ENCODE measurements around the gene ZMIZ1. TPM values are rescaled to one million over a fixed set of nuclear protein-coding genes. Genes with fewer than 3 reads are reported as not detected.

ZMIZ1 gene
- total RNA-seq, 1 experiment from 2014 or later, result 27.5 TPM

GRCh38 chr10:79243181-79244067 is 174.7 kb downstream of the ZMIZ1 start:
- no peak for DNase-seq (ENCODE audit: low spot score)

DNA sequence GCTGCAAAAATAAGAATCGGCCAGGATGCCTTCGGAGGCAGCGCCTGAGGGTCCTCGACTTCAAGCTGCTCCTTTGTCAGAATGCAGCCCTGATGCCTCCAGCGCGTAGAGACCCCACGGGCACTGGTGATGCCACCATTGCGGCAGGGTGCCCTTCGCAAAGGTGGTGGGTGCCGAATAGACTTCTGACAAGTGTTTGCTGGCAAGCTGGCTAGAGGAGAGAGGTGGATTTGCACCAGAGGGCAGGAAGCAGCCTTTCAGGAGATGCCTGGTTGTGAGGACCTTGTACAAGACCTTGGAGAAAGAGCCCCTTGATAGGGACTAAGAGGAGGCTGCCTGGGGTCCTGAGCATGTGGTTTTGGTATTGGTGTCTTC is 175.3 kb downstream of the ZMIZ1 start:
- DNase-seq (ENCODE audit: low spot score), result no peak

DNA sequence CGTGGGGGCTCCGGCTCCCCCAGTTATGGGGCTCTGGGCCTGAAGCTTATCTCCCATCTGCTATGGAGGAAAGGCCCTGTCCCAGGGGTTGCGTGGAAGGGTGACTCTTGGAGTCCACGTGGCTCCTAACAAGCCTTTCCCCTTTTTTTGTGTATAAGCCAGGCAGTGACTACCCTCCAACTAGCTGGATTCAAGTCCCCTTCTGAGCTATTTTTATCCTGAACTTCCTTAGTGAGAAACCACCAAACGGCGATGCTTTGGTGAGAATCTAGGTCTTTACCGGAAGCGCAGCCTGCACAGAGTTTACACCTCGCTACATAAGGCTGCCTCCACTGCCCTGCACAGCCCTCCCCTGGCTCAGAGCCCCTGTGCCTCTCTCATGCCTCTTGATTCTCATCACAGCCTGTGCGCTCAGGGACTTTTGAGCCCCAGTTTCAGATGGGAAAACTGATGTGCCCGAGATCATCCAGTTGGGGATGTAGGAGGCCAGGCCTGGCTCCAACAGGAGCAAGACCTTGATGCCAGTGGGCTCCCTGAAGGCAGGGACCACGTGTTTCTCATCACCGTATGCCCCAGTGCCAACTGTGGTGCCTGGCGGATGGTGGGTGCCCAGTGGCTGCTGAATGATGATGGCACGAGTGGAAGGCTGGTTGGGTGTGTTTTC is 176.2 kb downstream of the ZMIZ1 start:
- DNase-seq (ENCODE audit: low spot score), result no peak

DNA sequence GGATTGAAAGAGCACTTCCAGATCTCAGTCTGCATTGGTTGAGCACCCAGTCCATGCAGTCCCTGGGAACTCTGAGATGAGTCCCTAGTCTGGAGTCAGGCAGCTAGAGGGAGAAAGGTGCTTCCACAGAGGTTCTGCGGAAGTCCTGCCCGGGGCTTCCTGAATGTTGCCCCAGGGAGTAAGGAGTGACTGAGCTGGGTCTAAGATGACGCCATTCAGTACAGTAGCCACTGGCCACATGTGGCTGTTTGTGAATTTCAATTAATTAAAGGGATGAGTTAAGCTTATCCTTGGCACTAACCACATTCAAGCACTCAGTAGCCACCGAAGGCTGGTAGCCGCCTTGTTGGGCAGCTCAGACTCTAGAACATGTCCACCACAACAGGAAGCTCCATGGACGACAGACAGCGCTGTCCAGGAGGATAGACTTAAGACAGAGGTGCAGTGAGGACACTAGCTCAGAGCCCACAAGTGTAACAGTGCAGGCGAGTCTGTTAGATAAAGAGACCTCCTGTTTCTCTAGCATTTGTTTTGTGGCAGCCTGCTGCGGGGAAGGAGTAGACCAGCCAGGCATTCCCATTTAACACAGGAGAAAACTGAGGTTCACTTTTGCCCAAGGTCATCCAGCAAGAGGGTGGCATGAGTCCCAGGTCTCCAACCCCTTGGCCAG is 176.9 kb downstream of the ZMIZ1 start:
- DNase-seq (ENCODE audit: low spot score), result no peak

DNA sequence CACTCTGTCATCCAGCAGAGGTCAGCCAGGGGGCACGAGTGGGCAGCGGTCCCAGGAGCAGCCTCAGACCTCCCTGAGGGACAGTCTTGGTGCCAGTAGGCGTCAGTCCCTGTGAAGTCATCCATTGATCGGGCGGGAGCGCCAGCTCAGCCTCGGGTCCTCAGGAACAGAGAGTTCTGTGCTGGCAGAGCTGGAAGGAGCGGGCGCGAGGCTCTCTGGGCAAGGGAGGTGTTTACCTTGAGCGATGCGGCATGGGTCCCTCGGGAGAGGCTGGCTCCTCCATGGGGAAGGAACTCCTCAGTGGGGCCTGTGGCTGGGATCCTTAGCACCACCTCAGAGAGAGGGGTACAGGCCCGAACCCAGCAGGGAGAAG is 177.4 kb downstream of the ZMIZ1 start:
- DNase-seq (ENCODE audit: low spot score), result no peak

- DNase-seq (ENCODE audit: low spot score), result no peak
Observed at GRCh38 chr10:79246606-79247275, 178.0 kb downstream of the ZMIZ1 start.

DNA sequence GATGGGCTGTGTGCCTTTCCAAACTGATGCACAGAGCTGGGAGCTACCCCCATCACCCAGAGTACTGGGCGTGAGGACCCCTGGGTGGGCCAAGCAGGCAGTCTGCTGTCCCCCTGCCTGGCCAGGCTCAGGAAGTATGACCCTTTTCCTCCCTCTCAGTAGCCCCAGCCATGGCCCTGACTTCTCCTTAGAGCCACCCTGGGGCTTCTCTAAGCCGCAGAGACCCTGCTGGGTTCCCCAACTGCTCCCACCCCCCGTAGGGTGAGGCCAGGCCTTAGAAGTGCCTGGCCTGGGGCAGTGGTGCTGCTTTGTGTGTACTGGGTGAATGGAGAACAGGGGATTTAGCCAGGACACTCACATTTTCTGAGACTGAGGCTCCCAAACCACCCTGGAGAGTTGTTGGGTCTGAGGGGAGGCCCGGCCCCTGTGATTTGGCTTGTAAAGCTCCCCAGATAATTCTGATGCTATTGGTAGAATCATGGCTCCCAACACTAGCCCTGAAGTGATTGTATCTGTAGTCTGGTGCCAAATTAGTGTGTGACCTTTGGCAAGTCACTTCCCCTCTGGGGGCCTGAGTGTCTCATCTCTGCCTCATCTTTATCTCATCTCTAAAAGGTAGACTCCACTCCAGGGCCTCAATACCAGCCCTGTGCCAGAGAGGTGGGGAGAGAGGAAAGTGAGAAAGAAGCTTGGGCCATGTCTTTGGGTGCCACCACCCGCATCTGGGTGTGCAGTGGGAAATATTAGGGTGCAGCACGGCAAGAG is 178.8 kb downstream of the ZMIZ1 start:
- DNase-seq (ENCODE audit: low spot score), result no peak

DNA sequence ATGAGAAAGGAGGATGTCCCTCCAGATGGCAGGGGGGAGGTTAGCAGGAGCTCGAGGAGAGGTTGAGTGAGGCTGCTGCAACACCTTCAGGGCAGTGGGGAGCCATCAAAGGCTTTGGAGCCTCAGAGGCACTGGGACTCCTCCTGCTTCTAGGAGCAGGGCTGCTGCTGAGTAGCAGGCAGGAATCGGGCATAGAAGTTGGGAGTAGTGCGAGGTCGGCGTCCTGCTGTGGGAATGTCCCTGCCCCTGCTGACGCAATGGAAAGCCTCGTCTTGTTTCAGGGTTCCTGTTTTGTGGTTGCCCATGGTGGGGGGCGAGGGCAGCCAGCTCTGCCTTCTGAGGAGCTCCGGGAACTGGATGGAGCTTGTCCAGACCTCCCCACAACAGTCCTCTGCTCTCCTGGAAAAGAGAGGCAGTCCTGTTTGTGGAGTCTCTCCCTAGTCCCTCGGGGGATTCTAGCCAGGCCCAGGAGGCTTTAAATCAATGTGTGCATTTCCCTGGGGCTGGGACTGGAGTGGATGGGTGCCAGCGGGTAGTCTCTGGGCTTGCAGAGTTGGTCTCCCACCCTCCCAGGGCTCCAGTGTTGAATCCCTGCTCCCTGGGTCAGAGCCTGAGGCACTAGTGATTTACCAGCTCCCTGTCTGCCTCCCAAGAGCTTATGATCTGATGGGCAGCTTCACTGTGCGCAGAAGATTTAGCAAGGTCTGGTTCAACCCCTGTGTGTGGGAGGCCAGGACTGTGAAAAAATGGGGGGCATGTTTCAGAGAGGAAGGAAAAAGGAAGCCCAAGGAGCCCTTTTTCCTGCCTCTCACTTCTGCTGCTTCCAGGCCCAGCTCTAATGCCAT is 179.8 kb downstream of the ZMIZ1 start:
- DNase-seq (ENCODE audit: low spot score), result no peak

DNA sequence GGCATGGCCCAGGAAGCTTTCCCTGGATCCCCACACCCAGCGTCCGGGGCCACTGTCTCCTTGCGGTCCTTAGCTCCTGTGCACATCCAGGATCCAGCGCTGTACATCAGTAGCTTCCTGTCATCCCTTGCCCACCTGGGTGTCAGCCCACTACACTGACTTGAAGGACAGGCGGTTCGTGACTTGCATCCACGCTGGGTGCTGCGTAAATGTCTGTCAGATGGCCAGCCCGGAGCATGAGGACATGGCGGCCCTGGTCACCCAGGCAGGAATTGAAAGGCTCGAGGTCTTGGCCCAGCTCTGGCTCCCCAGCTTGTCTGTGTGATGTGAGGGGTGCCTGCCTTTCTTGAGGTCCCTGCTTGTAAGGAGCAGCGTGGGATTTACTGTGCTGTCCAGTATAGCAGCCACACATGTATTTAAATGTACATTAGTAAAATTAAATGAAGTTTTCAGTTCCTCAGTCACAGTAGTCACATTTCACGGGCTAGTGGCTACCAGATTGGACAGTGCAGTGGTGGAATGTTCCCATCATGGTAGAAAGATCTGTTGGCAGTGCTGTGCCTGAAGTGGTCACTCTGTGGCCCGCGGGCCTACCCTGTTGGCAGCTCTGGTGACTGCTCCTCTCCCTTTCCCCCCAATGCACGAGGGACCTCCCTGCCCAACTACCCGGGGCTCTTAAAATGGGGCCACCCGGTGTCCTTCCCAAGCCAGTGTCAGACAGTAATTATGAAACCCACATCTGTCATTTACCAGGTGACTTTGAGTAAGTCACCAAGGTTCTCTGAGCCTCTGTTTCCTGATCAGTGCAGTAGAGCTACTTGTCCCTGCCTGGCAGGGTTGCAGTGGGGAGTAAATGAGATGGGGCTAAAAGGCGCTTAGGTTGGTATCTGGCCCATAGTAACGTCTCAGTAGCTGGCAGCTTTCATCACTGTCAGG is 180.7 kb downstream of the ZMIZ1 start:
- no peak for DNase-seq (ENCODE audit: low spot score)

GRCh38 chr10:79250259-79250658 is 181.5 kb downstream of the ZMIZ1 start:
- no peak for DNase-seq (ENCODE audit: low spot score)

GRCh38 chr10:79252450-79252849 is 183.7 kb downstream of the ZMIZ1 start:
- DNase-seq (ENCODE audit: low spot score), result no peak

DNA sequence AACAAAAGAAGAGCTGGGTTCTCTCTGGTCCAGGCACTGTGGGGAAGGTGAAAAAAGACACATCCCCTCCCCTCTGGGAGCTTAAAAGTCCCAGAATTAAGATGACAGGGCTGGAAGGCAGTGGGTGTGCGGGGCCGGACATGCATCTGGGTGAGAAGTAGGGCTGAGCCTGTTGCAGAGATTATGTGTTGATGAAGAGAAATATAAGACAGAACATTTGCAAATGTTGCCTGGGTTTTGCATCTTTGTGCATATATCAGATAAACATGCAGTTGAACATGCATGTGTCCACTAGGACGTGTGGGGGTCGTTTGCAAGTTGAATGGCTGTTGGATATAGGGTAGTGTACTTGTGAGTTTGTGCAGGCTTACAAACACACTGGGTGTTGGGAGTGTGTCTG is 184.2 kb downstream of the ZMIZ1 start:
- no peak for DNase-seq (ENCODE audit: low spot score)

- no peak for DNase-seq (ENCODE audit: low spot score)
Observed at GRCh38 chr10:79253704-79254103, 184.9 kb downstream of the ZMIZ1 start.

DNA sequence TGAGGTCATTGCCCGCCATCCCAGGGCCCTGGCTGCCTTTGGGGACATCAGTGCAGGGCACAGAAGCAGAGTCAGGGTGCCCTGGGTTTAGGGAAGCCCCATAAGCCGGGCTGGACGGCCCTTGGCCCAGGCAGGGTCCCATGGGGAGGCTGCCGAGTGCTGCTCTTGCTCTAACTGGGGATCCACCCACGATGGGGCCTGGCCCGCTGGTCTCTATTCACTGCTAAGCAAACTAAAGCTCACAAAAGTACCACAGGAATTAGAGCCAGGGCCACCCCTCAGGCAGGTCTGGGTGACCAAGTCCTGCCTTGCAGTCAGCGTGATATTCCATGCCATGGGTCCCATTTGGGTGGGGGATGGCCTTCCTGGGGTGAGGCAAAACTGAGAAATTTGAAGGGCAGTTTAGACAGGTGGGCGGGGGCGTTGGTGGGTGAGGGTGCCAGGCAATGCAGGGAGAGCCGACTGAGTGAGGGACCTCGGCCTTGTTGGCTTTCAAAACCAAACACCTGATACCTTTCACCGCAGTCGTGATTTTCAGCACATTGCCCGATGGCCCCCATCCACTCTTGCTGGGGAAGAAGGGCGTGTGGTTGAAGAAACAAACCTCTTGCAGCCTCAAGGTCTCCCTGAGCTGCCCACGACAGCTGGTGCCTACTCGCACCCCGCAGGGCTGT is 185.7 kb downstream of the ZMIZ1 start:
- no peak for DNase-seq (ENCODE audit: low spot score)

GRCh38 chr10:79255007-79255507 is 186.3 kb downstream of the ZMIZ1 start:
- no peak for DNase-seq (ENCODE audit: low spot score)

DNA sequence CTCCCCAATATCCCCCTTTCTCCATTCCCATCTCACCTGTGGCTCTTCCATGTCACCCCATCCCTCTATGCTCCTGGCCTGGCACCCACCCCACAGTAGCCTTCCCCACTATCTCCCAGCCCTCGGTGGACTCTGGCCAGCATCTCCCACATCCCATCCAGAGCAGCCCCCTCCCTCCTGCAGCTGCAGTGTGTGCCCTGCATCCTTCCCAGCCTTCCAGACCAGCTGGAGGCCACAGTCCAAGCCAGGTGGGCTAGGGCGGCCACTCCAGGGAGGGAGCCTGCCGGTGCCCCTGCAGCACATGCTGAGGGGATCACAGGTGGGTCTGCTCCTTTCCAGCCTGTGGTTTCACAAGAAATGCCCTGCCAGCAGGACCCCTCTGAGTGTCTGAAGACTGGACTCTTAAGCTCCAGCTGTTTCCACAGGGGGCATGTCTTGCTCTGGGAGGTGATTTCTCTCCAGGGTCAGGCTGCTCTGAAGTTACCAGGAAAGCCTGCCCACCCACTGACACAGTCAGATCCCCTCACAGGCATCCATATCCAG is 187.6 kb downstream of the ZMIZ1 start:
- DNase-seq (ENCODE audit: low spot score), result no peak

GRCh38 chr10:79258894-79259293 is 190.1 kb downstream of the ZMIZ1 start:
- DNase-seq (ENCODE audit: low spot score), result no peak

GRCh38 chr10:79259834-79260233 is 191.1 kb downstream of the ZMIZ1 start:
- no peak for DNase-seq (ENCODE audit: low spot score)

Data from HT-29 (cell line).